IPS-NIHi7 (cell line): ENCODE data around the gene MIF.
"Not testable (repeated sequence)": the region's sequence is repeated elsewhere in the genome, so short reads cannot be mapped to it uniquely, and the experiment has no call there.

Source experiments
- DNase-seq: peaks from one replicate; pipeline ENCODE4 v3.0.0; 2012; ENCODE audit warnings: mixed read lengths; ENCODE audit errors: extremely low spot score

Gene MIF

GRCh38 chr22:23901600-23901999 lies 7.4 kb downstream of the MIF start:
- no peak for DNase-seq

GRCh38 chr22:23903328-23903971 lies 9.3 kb downstream of the MIF start:
- DNase-seq = no peak

GRCh38 chr22:23904573-23905254 lies 10.5 kb downstream of the MIF start:
- no peak for DNase-seq

GRCh38 chr22:23906641-23907040 lies 12.5 kb downstream of the MIF start:
- DNase-seq = no peak

GRCh38 chr22:23907423-23907822 lies 13.2 kb downstream of the MIF start:
- DNase-seq = not testable (repeated sequence)

- no peak for DNase-seq
Observed at GRCh38 chr22:23908587-23909205, 14.5 kb downstream of the MIF start.

GRCh38 chr22:23909296-23909898 lies 15.2 kb downstream of the MIF start:
- no peak for DNase-seq

GRCh38 chr22:23910496-23911190 lies 16.5 kb downstream of the MIF start:
- DNase-seq = no peak

GRCh38 chr22:23911318-23911980 lies 17.3 kb downstream of the MIF start:
- DNase-seq = no peak

- no peak for DNase-seq
Observed at GRCh38 chr22:23912293-23912903, 18.2 kb downstream of the MIF start.

- no peak for DNase-seq
Observed at GRCh38 chr22:23913306-23913660, 19.1 kb downstream of the MIF start.

GRCh38 chr22:23913661-23914353 lies 19.6 kb downstream of the MIF start:
- peak; percentile 99 for DNase-seq

GRCh38 chr22:23915290-23915689 lies 21.1 kb downstream of the MIF start:
- DNase-seq = no peak

GRCh38 chr22:23920267-23920611 lies 26.1 kb downstream of the MIF start:
- DNase-seq = not testable (repeated sequence)

GRCh38 chr22:23921586-23922201 lies 27.5 kb downstream of the MIF start:
- DNase-seq = not testable (repeated sequence)

- DNase-seq = peak; percentile 0
Observed at GRCh38 chr22:23922921-23923320, 28.7 kb downstream of the MIF start.

- DNase-seq = no peak
Observed at GRCh38 chr22:23925020-23925606, 30.9 kb downstream of the MIF start.

- DNase-seq = peak; percentile 1
Observed at GRCh38 chr22:23926561-23926960, 32.4 kb downstream of the MIF start.

GRCh38 chr22:23938328-23939016 lies 44.3 kb downstream of the MIF start:
- no peak for DNase-seq
